WTC11 (cell line): ENCODE data around the gene ZBTB7C. TPM values are rescaled to one million over a fixed set of nuclear protein-coding genes. Genes with fewer than 3 reads are reported as not detected.

Source experiments
- ATAC-seq: fragments of 200-7000 bp; cut with Tn5 transposase; 2 replicates; pipeline ENCODE4 v1.10.0; 2021; ENCODE audit warnings: mild to moderate bottlenecking, moderate library complexity
- CTCF ChIA-PET: fragments of 300-600 bp; sonication (Branson Sonifier 250); formaldehyde crosslinking; loops from one replicate; lab custom pipeline; 2021; ENCODE audit warnings: antibody characterized with exemption; lab: Charles Lee
- POLR2A ChIA-PET: fragments of 350-600 bp; sonication (Branson Sonifier 250); formaldehyde crosslinking; loops from one replicate; lab custom pipeline; 2021; ENCODE audit warnings: antibody characterized with exemption; lab: Charles Lee
- DNase-seq: peaks from one replicate; pipeline ENCODE4 v3.0.0; 2021; ENCODE audit warnings: low spot score
- H3K27ac Mint-ChIP-seq: 2 replicates; pipeline ENCODE4 v1.8.0; 2021; ENCODE audit warnings: mixed read lengths
- H3K27me3 Mint-ChIP-seq: 2 replicates; pipeline ENCODE4 v1.8.0; 2021; ENCODE audit warnings: low read depth, mild to moderate bottlenecking, moderate library complexity, mixed read lengths
- H3K36me3 Mint-ChIP-seq: 2 replicates; pipeline ENCODE4 v1.8.0; 2021; ENCODE audit warnings: mixed read lengths
- H3K4me1 Mint-ChIP-seq: 2 replicates; pipeline ENCODE4 v1.8.0; 2022; ENCODE audit warnings: mixed read lengths
- H3K4me3 Mint-ChIP-seq: 2 replicates; pipeline ENCODE4 v1.8.0; 2021; ENCODE audit warnings: mild to moderate bottlenecking, moderate library complexity, mixed read lengths
- H3K9me3 Mint-ChIP-seq: 2 replicates; pipeline ENCODE4 v1.8.0; 2021; ENCODE audit warnings: mixed read lengths
- ATF1 ChIP-seq: sonication (generic); formaldehyde crosslinking; IDR thresholded peaks from 2 replicates; pipeline ENCODE4 v1.8.1; 2023; ENCODE audit warnings: mild to moderate bottlenecking, moderate library complexity, missing genetic modification reagents
- E2F1 ChIP-seq: sonication (generic); formaldehyde crosslinking; IDR thresholded peaks from 2 replicates; pipeline ENCODE4 v1.8.0; 2022; ENCODE audit warnings: mild to moderate bottlenecking, missing genetic modification reagents
- ELF4 ChIP-seq: sonication (generic); formaldehyde crosslinking; IDR thresholded peaks from 2 replicates; pipeline ENCODE4 v1.8.1; 2022; ENCODE audit warnings: low read depth, mild to moderate bottlenecking, moderate library complexity, missing genetic modification reagents
- EMX1 ChIP-seq: fragments of 250-450 bp; sonication (Bioruptor Pico); IDR thresholded peaks from 2 replicates; pipeline ENCODE4 v1.8.0; 2021; ENCODE audit warnings: mild to moderate bottlenecking
- ESRRA ChIP-seq: sonication (generic); formaldehyde crosslinking; IDR thresholded peaks from 2 replicates; pipeline ENCODE4 v1.8.1; 2022; ENCODE audit warnings: mild to moderate bottlenecking, missing genetic modification reagents, borderline replicate concordance
- GRHL2 ChIP-seq: fragments of 250-450 bp; sonication (Bioruptor Pico); IDR thresholded peaks from 2 replicates; pipeline ENCODE4 v1.8.0; 2022; ENCODE audit warnings: mild to moderate bottlenecking, moderate library complexity; ENCODE audit not compliant: insufficient replicate concordance, severe bottlenecking
- KAT7 ChIP-seq: sonication (generic); formaldehyde crosslinking; IDR thresholded peaks from 2 replicates; pipeline ENCODE4 v1.8.1; 2023; ENCODE audit warnings: missing genetic modification reagents, mild to moderate bottlenecking, borderline replicate concordance
- MLX ChIP-seq: sonication (generic); formaldehyde crosslinking; IDR thresholded peaks from 2 replicates; pipeline ENCODE4 v1.8.1; 2023; ENCODE audit warnings: mild to moderate bottlenecking, missing genetic modification reagents, moderate library complexity
- MXD4 ChIP-seq: fragments of 250-450 bp; sonication (Bioruptor Pico); IDR thresholded peaks from 2 replicates; pipeline ENCODE4 v1.8.0; 2021; ENCODE audit warnings: mild to moderate bottlenecking, moderate library complexity, borderline replicate concordance
- NFATC4 ChIP-seq: fragments of 250-450 bp; sonication (Bioruptor Pico); IDR thresholded peaks from 2 replicates; pipeline ENCODE4 v1.9.0; 2021; ENCODE audit warnings: mild to moderate bottlenecking
- NFE2L1 ChIP-seq: sonication (generic); formaldehyde crosslinking; IDR thresholded peaks from 2 replicates; pipeline ENCODE4 v1.8.1; 2023; ENCODE audit warnings: missing genetic modification reagents
- NFYB ChIP-seq: sonication (generic); formaldehyde crosslinking; conservative IDR thresholded peaks from 2 replicates; pipeline ENCODE4 v1.8.0; 2022; ENCODE audit warnings: low read depth, missing genetic modification reagents
- NR2C2 ChIP-seq: sonication (generic); formaldehyde crosslinking; IDR thresholded peaks from 2 replicates; pipeline ENCODE4 v1.8.0; 2022; ENCODE audit warnings: mild to moderate bottlenecking, missing genetic modification reagents
- NR3C1 ChIP-seq: sonication (generic); formaldehyde crosslinking; conservative IDR thresholded peaks from 2 replicates; pipeline ENCODE4 v1.8.1; 2023; ENCODE audit warnings: low read depth, mild to moderate bottlenecking, missing genetic modification reagents
- PRDM15 ChIP-seq: sonication (generic); formaldehyde crosslinking; IDR thresholded peaks from 2 replicates; pipeline ENCODE4 v1.8.0; 2022; ENCODE audit warnings: missing genetic modification reagents
- TEAD4 ChIP-seq: sonication (generic); formaldehyde crosslinking; IDR thresholded peaks from 2 replicates; pipeline ENCODE4 v1.8.0; 2022; ENCODE audit warnings: mild to moderate bottlenecking, missing genetic modification reagents
- USF2 ChIP-seq: sonication (generic); formaldehyde crosslinking; IDR thresholded peaks from 2 replicates; pipeline ENCODE4 v1.8.1; 2023; ENCODE audit warnings: mild to moderate bottlenecking, missing genetic modification reagents, moderate library complexity
- ZNF138 ChIP-seq: sonication (generic); formaldehyde crosslinking; conservative IDR thresholded peaks from 2 replicates; pipeline ENCODE4 v1.8.1; 2022; ENCODE audit warnings: mild to moderate bottlenecking, moderate library complexity, missing genetic modification reagents
- ZNF219 ChIP-seq: sonication (generic); formaldehyde crosslinking; IDR thresholded peaks from 2 replicates; pipeline ENCODE4 v1.8.0; 2023; ENCODE audit warnings: missing genetic modification reagents, mild to moderate bottlenecking, borderline replicate concordance
- ZNF425 ChIP-seq: fragments of 250-450 bp; sonication (Bioruptor Pico); conservative IDR thresholded peaks from 2 replicates; pipeline ENCODE4 v1.9.0; 2021; ENCODE audit warnings: mild to moderate bottlenecking
- total RNA-seq: library from RNA; stranded (reverse); gene quantifications from 3 replicates; pipeline ENCODE4 v1.2.3, GENCODE V29; 2021

The ZBTB7C gene
- total RNA-seq, 1 experiment from 2014 or later = 0.48 TPM

- peaks cover 3% of the 10 kb centered on the region for H3K27me3 Mint-ChIP-seq
- POLR2A ChIA-PET = no interaction called here
- no peaks in the 10 kb centered on the region for H3K36me3 Mint-ChIP-seq
- no peaks in the 10 kb centered on the region for H3K9me3 Mint-ChIP-seq
- TF ChIP-seq MXD4 (no peak), NR3C1 (CRISPR knock-in tag) (no peak), NFATC4 (no peak), NR2C2 (CRISPR knock-in tag) (no peak), USF2 (CRISPR knock-in tag) (no peak), ATF1 (CRISPR knock-in tag) (no peak), ZNF138 (no peak), TEAD4 (CRISPR knock-in tag) (no peak), MLX (CRISPR knock-in tag) (no peak), PRDM15 (CRISPR knock-in tag) (no peak), NFYB (CRISPR knock-in tag) (no peak), ESRRA (CRISPR knock-in tag) (no peak), NFE2L1 (CRISPR knock-in tag) (no peak), ZNF219 (CRISPR knock-in tag) (no peak)
- no peak overlapping the region for H3K27ac Mint-ChIP-seq
- no peak overlapping the region for H3K4me3 Mint-ChIP-seq
- DNase-seq (no peak), ATAC-seq (no peak)
- peaks cover 4% of the 10 kb centered on the region; the same call in 1 of the 2 replicates for H3K4me1 Mint-ChIP-seq
- CTCF ChIA-PET = interaction anchor here (1.4 kb wide), 1 partner anchor 242 kb away, joined by 6 read pairs; no protein-coding TSS in a partner anchor
Measured at GRCh38 chr18:48202350-48203260, 206.6 kb downstream of the ZBTB7C start.

- H3K9me3 Mint-ChIP-seq = no peaks in the 10 kb centered on the region
- ATAC-seq (no peak), DNase-seq (no peak)
- H3K4me3 Mint-ChIP-seq = no peak overlapping the region
- 0 out of 2 replicates have a peak, but pooled peaks cover 4% of the 10 kb centered on the region for H3K4me1 Mint-ChIP-seq
- H3K36me3 Mint-ChIP-seq = no peaks in the 10 kb centered on the region
- H3K27ac Mint-ChIP-seq = no peak overlapping the region
- POLR2A ChIA-PET = no interaction called here
- CTCF ChIA-PET = interaction anchor here (0.8 to 1.4 kb wide), 2 partner anchors 116 to 243 kb away, joined by 3 to 6 read pairs; no protein-coding TSS in a partner anchor
- peaks cover 3% of the 10 kb centered on the region for H3K27me3 Mint-ChIP-seq
- TF ChIP-seq GRHL2 (CRISPR knock-in tag) (no peak), ELF4 (CRISPR knock-in tag) (no peak), KAT7 (CRISPR knock-in tag) (no peak), EMX1 (no peak), NFATC4 (no peak), E2F1 (no peak), USF2 (CRISPR knock-in tag) (no peak), ZNF425 (no peak)
Measured at GRCh38 chr18:48202006-48202348, 207.2 kb downstream of the ZBTB7C start.
